HG03378 (cell line): Measurements from ENCODE around the gene ACTG2.
"Not testable (repeated sequence)": the region's sequence is repeated elsewhere in the genome, so short reads cannot be mapped to it uniquely, and the experiment has no call there.

Experiments used
- ATAC-seq: cut with Tn5 transposase; IDR thresholded peaks from one replicate; pipeline ENCODE4 v1.9.1; 2021; ENCODE audit warnings: mild to moderate bottlenecking, moderate library complexity; ENCODE audit not compliant: unreplicated experiment

ACTG2 gene

DNA sequence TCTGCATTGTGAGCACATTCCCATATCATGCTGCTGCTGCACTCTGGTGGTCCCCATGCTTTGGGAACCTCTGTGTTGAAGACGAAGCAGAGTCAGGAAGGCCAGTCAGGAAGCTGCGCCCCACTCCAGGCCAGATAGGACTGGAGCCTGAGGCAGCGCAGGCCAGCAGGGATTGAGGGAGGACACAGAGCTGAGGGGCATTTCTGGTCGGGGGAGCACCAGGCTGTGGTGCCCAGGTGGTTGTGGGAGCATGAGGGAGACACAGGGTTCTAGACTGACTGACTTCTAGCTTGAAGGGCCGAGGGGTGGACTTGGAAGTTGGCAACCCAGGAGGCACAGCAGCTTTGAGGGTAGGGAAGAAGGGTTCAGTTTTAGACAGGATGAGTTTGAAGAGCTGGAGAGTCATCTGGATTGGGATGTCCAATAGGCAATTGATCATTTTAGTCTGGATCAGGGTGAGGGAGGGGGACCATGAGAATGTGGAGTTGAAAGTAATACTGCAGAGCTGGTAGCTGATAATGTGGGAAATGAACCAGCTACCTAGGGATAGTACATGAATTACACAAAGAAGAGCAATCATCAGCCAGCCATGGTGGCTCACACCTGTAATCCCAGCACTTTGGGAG is 1.4 kb upstream of the ACTG2 start:
- no peak for ATAC-seq

DNA sequence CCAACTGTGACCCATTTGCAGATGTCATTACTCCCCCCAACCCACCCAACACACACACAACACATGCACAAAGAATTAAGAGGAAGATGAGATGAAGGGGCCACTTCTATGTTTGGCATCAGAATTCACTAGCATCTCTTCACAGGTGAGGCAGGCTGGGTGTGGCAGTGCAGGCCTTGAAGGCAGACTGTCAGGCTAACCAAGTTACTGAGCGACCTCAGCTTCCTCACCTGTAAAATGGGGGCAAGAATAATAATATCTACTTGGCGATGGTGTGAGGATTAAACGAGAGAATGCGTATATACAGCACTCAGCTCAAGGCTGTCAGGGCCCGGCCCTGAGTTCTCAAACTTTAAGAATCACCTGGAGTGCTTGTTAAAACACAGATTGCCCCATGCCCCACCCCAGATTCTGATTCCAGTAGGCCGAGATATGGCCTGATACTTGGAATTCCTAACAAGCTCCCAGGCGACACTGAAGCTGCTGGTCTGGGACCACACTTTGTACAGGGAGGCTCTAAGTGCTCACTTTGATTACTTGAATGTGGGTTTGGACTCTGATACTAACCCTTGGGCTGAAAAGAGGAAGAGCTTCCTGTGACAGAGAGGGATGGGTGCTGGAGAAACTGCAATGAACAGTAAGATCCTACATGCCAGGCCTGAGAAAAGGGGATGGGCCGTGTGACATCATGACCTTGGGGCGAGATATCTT is 1.1 kb downstream of the ACTG2 start:
- ATAC-seq = no peak

DNA sequence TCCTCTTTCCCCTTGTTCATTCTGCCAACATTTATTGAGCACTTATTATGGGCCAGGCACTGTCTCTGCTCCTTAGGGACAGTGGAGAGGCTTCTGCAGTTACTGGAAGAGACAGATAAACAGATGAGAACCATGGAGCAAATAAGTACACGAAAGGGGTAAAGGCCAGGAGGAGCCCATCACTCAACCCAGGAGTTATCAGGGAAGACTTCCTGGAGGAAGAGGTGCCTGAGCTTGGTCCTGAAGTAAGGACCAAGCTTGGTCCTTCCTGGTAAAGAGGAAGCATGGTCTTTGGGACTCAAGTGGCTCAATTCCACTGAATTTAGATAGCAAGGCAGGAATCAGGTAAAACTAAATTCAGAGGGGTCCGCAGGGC is 1.7 kb downstream of the ACTG2 start:
- no peak for ATAC-seq

GRCh38 chr2:73894877-73895276 is 2.1 kb downstream of the ACTG2 start:
- ATAC-seq = no peak

- ATAC-seq = no peak
Observed at GRCh38 chr2:73895473-73895872, 2.7 kb downstream of the ACTG2 start.

- ATAC-seq = peak; percentile 58
Observed at GRCh38 chr2:73896362-73897239, 3.8 kb downstream of the ACTG2 start.

GRCh38 chr2:73897240-73897583 is 4.4 kb downstream of the ACTG2 start:
- no peak for ATAC-seq

DNA sequence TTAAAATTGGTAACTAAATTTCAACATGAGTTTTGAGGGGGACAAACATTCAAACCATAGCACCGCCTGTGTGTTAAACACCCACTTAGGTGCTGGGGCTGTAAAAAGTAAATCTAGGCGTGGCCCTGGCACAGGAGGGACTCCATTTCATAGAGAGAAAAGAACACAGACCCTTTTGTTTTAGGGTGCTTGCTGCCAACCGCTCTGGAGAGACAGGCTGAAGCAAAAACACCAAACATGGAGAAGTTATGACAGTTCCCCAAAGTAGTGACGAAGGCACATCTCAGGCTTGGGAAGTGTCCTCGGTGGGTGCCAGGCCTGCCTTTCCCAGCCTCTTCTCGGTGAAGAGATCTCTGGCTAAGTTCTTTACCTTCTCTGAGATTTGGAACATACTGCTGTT is 5.1 kb downstream of the ACTG2 start:
- ATAC-seq = no peak

- no peak for ATAC-seq
Observed at GRCh38 chr2:73899801-73900336, 7.1 kb downstream of the ACTG2 start.

DNA sequence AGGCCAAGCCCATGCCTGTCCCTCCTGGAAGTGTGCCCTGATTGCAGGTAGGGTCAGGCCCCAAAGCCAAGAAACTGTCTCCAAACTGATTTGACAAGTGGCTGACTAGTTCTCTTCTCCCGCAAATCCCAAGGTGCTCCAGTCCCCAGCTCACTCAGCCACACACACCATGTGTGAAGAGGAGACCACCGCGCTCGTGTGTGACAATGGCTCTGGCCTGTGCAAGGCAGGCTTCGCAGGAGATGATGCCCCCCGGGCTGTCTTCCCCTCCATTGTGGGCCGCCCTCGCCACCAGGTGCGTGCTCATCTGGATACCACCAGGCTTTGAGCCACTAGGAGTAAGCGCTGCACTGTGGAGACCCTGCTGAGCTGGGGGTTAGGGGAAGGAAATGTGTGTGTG is 8.3 kb downstream of the ACTG2 start:
- no peak for ATAC-seq

DNA sequence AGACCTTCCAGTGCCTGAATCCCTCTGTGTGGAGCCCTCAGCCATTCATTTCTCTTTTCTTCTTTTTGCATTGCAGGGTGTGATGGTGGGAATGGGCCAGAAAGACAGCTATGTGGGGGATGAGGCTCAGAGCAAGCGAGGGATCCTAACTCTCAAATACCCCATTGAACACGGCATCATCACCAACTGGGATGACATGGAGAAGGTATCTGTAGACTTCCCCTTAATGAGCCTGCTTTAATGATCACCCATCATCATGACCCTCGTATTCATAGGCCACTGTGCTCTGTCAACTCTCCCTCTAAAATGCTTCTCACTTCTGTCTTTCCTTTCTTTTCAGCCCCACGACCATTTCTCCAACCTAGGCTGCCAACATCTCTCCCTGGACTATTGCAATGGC is 9.5 kb downstream of the ACTG2 start:
- ATAC-seq = no peak

DNA sequence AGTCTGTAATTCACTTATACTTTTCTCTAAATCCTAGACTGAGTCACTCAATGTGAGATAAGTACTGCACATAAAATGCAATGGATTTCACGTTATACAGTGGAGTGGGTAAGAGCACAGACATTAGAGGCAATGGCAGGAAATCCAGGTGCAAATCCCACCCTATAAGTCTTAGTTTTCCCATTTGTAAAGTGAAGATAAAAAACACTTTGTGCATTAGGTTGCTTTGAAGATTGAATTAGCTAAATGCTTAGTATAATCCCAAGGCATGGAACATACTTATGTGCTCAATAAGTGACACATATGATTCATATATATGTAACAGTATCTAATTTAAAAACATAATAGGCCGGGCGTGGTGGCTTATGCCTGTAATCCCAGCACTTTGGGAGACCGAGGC is 10.5 kb downstream of the ACTG2 start:
- no peak for ATAC-seq

DNA sequence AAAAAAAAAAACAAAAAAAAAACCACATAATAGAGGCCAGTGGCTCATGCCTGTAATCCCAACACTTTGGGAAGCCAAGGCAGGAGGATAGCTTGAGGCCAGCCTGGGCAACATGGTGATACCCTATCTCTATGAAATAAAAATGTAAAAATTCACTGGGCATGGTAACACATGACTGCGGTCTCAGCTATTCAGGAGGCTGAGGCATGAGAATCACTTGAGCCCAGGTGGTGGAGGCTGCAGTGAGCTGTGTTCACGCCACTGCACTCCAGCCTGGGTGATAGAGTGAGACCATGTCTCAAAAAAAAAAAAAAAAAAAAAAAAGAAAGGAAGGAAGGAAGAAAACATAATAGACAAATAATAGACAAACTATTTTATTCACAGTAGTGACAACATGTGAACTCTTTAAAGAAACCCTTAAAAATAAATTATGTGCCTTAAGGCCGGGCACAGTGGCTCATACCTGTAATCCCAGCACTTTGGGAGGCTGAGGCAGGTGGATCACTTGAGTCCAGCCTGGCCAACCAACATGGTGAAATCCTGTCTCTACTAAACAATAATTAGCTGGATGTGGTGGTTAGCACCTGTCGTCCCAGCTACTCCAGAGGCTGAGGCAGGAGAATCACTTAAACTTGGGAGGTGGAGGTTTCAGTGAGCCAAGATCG is 11.3 kb downstream of the ACTG2 start:
- ATAC-seq = not testable (repeated sequence)

GRCh38 chr2:73904952-73905351 is 12.1 kb downstream of the ACTG2 start:
- ATAC-seq = no peak

GRCh38 chr2:73906847-73907505 is 14.2 kb downstream of the ACTG2 start:
- ATAC-seq = no peak

DNA sequence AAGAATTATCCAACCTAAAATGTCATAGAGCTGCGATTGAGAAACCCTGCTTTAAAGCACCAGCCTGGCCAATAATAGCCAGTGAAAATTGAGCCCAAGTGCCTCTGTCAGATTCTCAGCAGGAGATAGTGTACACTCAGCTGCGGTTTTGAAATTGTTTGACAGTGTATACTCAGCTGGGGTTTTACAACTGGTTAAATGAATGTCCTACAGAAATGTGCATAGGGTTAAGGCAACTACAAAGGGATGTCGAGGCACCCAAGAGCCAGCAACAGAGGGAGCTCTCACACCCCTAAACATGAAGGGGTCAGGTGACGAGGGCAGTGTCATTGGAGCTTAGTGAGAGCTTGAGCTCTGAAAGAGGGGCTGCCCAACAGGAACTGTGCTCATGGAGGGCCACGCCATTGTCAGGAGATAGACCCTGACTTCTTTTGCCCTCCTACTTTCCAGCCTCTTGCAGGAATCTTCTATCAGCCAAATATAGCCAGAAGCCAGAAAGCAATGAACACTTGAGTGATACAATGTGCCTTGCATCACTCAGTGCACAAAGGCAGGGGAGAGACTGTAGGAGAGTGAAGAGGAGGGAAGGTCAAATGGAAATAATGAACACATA is 15.1 kb downstream of the ACTG2 start:
- no peak for ATAC-seq

DNA sequence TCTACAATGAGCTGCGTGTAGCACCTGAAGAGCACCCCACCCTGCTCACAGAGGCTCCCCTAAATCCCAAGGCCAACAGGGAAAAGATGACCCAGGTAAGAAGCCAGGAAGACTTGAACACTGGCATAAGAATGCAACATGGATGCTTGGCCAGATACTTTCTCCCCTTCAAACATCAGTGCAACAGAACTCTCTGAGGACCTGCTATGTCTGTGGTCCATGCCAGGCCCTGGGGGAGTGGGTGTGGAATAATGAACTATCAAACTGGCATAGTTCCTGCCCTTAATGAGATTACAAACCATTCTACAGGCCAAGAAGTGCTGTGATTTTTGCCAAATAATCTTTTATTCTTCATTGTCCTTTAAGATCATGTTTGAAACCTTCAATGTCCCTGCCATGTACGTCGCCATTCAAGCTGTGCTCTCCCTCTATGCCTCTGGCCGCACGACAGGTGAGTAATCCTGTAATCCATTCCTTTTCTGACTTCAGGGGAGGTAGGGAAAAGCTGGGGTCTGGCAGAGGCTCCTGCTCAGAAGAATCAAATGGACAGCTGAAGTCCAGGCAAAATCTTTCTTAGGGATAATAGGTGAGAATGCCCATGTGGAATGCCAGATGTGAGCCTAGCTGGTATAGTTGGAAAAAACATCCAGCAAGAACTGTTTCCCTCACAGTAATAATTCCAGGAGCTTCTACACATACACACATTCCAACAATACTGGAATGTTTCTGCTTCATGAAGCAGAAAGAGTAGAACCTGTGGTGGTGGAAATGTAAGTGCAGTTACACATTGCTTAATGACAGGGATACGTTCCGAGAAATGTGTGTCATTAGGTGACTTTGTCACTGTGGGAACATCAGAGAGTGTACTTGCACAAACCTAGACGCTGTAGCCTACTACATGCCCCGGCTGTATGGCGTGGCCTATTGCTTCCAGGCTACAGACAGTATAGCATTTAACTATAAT is 16.2 kb downstream of the ACTG2 start:
- no peak for ATAC-seq

- no peak for ATAC-seq
Observed at GRCh38 chr2:73910873-73911547, 18.2 kb downstream of the ACTG2 start.
